HG02840 (cell line): ENCODE measurements around the gene ZNF284.

Experiments
- ATAC-seq: cut with Tn5 transposase; IDR thresholded peaks from one replicate; pipeline ENCODE4 v1.9.1; 2021; ENCODE audit warnings: mild to moderate bottlenecking, moderate library complexity, moderate number of reproducible peaks; ENCODE audit not compliant: unreplicated experiment, low FRiP score

The ZNF284 gene

GRCh38 chr19:44071824-44072542 is at the start of gene ZNF284:
Gene ZNF284 (plus strand): TSS chr19:44072159. CDS start chr19:44076390, 4,231 bp downstream.
- ATAC-seq: peak; percentile 83

- ATAC-seq: no peak
These were observed 47.1 kb upstream of the ZNF284 start for GRCh38 chr19:44024900-44025216.

DNA sequence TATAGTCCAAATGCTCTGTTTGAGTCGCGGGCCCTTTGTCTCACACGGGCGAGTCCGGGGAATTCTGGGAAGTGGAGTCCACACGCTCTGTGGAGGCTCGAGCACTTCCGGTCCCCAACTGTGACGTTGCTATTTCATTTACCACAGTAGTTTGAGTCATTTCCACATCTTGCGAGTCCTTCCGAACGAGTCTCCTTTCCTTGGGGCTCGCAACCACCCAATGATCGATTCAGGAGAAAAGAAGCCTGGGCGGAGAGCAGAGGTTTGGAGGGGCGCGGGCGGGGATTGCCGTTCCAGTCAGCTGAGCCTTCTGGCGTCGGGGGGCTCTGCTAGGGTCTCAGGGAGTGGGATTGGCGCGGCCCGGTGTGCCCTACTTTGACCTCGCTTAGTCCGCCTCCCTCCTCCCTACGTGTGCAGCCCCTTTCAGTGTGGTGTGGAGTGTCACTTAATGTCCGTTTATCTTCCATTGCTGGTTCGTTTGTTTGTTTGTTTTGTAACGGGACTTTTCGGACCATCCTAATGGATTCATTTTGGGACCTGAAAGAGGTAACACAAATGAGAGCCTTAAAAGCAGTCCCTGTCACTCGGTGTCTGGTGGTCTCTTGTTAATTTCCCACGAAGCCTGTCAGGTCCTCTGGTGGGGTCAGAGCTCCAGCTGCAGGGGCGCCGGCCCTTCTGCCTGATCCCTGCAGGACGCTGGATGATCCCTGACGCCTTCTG is 46.6 kb upstream of the ZNF284 start, which contains the start of gene ZNF222:
TSS of gene ZNF222 (plus strand) at position 163 of the 720 bp plus-strand sequence. CDS start at position 221, 58 bp downstream.
- peak; percentile 77 for ATAC-seq

GRCh38 chr19:44026622-44027021 is 45.3 kb upstream of the ZNF284 start:
- ATAC-seq: no peak

GRCh38 chr19:44032001-44032610 is 39.9 kb upstream of the ZNF284 start:
- no peak for ATAC-seq

DNA sequence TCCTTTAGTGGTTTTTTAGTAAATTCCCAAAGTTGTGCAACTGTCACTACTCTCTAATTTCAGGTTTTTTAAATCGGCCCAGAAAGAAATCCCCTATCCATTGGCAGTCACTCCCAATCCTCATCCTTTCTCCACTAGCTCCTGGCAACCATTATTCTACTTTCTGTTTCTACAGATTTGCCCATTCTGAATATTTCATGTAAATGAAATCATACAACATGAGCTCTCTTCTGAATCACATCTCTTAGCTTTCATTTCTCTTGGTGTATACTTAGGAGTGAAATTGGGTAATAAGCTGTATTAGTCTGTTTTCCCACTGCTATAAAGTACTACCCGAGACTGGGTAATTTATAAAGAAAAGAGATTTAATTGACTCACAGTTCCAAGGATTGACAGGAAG is 29.8 kb upstream of the ZNF284 start:
- no peak for ATAC-seq

GRCh38 chr19:44050740-44051649 is 21.0 kb upstream of the ZNF284 start:
- no peak for ATAC-seq

DNA sequence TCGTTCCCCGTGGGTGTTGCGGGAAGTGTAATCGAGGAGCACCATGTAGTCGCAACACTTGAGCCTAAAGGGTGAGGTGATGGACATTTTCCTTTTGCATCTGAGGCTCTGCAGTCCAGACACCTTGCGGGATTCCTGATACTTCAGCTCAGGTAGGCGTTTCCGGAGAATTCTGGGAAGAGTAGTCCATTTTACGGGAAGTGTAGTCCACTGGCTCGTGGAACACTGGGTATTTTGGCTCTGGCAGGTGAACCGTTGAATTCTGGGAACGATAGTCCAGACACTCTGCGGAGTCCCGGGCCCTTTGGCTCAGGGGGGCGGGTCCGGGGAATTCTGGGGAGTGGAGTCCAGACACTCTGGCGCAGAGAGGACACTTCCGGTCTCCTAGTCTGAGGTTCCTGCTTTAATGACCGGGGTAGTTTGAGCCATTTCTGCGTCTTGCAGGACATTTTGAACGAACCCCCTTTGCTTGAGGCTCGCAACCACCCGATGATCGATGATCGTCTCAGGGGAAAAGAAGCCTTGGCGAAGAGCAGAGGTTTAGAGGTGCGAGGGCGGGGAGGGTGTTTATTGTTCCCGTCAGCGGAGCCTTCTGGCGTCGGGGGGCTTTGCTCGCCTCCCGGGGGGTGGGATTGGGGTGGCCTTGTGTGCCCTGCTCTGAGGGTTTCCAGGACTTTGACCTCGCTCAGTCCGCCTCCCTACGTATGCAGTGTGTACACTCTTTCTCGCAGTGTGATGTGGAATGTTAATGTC is 20.1 kb upstream of the ZNF284 start, which contains the start of gene ZNF223:
TSS of gene ZNF223 (plus strand) at position 387 of the 753 bp plus-strand sequence. CDS start 3,141 bp downstream, outside the sequence.
- ATAC-seq: no peak

DNA sequence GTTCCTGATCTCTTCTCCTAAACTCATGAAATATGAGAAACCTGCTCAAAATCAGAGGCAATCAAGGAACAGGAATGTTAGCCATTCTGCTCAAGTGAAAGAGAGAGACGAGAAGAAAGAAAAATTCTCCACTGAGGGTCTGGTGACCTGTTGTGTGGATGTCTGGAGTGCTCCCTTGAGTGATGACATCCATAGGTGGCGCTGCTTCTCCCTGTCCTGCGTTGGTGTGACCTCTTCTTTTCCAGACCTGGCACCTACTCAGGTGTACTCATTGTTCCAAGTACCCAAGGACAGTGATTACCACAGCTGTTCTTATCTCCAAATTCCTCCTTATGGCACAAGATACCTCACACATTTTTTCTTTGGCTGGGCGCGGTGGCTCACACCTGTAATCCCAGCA is 16.1 kb upstream of the ZNF284 start:
- no peak for ATAC-seq

DNA sequence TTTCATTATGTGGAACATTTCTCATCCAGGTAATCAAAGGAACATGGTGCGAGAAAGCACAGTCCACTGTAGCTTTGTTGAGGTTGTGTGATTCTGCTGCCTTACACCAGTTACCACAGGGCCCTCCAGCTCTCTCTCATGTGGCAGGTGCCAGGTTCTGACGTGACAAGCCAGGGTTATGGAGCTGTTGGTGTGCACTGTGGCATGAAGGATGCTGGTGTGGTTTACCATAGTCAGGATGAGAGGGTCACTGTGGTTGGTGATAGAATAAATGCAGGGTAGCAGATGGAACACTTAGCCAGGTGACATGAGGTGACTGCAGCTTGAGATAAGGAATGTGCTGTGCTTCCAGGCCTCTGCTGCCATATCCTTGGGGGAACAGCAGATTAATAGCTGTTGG is 12.7 kb upstream of the ZNF284 start:
- ATAC-seq: no peak

- no peak for ATAC-seq
These were observed 10.9 kb upstream of the ZNF284 start for GRCh38 chr19:44061038-44061437.

DNA sequence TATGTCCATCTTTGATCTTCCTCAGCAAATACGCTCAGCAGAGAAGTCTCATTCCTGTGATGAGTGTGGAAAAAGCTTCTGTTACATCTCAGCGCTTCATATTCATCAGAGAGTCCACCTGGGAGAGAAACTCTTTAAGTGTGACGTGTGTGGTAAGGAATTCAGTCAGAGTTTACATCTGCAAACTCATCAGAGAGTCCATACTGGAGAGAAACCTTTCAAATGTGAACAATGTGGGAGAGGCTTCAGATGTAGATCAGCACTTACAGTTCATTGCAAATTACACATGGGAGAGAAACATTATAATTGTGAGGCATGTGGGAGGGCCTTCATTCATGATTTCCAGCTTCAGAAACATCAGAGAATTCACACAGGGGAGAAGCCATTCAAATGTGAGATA is 5.7 kb upstream of the ZNF284 start:
- no peak for ATAC-seq

DNA sequence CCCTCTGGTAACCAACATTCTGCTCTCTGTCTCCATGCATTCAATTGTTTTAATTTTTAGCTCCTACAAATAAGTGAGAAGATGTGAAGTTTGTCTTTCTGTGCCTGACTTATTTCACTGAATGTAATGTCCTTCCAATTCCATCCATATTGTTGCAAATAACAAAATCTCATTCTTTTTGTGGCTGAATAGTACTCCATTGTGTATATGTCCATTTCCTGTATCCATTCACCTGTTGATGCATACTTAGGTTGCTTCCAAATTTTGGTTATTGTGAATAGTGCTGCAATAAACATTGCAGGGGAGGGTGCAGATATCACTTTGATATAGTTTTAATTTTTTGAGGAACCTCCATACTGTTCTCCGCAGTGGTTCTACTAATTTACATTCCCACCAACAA is 2.5 kb upstream of the ZNF284 start:
- ATAC-seq: no peak

DNA sequence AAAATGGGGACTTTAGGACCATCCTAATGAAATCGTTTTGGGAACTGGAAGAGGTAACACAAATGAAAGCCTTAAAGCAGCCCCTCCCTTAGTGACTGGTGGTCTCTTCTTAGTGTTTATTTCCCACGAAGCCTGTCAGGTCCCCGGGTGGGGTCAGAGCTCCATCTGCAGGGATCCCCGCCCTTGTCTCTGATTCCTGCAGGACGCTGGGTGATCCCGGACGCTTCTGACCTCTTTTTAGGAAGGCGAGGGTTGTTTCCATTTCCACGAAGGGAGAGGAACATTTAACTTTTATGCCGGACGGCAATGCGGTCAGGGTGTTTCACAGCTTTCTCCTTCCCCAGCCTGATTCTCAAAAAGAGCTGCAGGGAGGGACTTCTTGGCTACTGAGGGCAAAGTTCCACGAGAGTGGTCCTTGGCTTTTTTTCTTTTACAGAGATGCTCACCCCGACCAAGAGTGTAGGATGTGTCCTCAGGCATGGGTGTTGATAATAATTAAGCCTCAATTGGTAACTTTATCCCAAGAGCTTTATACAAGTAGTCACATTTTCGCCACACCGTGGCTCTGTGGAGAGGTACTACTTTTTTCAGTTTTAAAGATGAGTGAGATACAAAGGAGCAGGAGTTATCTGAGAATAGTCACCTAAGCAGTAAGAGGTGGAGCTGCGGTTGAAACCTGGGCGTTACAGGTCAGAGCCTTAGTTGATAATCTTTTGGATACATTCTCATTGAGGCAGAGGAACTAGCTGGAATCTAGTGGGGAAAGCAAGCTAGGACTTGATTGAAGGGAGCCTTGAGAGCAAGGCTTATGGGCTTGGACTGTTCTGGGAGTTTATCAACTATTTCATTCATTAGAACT is 813 bp downstream of the ZNF284 start:
- ATAC-seq: no peak

- ATAC-seq: no peak
These were observed 4.4 kb downstream of the ZNF284 start for GRCh38 chr19:44076325-44076724.

DNA sequence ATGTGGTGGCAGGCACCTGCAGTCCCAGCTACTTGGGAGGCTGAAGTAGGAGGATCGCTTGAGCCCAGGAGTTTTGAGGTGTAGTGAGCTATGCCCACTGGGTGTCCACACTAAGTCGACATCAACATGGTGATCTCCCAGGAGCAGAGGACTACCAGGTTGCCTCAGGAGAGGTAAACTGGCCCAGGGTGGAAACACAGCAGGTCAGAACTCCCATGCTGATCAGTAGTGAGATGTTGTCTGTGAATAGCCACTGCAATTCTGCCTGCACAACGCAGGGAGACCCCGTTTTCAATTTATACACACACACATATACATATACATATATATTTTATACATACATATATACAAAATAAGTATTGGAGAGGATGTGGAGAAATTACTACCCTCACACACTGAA is 20.1 kb downstream of the ZNF284 start:
- ATAC-seq: no peak

GRCh38 chr19:44093931-44094765 is 22.2 kb downstream of the ZNF284 start, which contains the start of gene ZNF224:
Gene ZNF224 (plus strand): TSS chr19:44094361. CDS start chr19:44097874, 3,513 bp downstream.
- ATAC-seq: peak; percentile 93

DNA sequence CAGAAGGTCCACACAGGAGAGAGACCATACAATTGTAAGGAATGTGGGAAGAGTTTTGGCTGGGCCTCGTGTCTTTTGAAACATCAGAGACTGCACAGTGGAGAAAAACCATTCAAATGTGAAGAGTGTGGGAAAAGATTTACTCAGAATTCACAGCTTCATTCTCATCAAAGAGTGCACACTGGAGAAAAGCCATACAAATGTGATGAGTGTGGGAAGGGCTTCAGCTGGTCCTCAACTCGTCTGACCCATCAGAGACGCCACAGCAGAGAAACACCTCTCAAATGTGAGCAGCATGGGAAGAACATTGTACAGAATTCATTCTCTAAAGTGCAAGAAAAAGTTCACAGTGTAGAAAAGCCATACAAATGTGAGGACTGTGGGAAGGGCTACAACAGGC is 35.8 kb downstream of the ZNF284 start:
- no peak for ATAC-seq
